Vagina (tissue), 2 donors: ENCODE results near the gene ARHGAP19. TPM values are rescaled to one million over a fixed set of nuclear protein-coding genes. Genes with fewer than 3 reads are reported as not detected.

ENCODE experiments used
- DNase-seq, 2 donors: peaks; one replicate each; pipeline ENCODE4 v3.0.0-alpha.2; 2017; ENCODE audit errors: extremely low spot score in 2 of 2
- H3K27ac ChIP-seq: fragments of 200-600 bp; sonication (generic); one replicate; pipeline ENCODE4 v1.5.1; 2019
- H3K27me3 ChIP-seq: fragments of 200-600 bp; sonication (generic); one replicate; pipeline ENCODE4 v1.5.1; 2019
- H3K36me3 ChIP-seq, 2 donors: fragments of 200-600 bp; sonication (generic); one replicate each; pipeline ENCODE4 v1.5.1; 2017 to 2019
- H3K4me1 ChIP-seq: fragments of 200-600 bp; sonication (generic); one replicate; pipeline ENCODE4 v1.5.1; 2019
- H3K4me3 ChIP-seq, 2 donors: fragments of 200-600 bp; sonication (generic); 1 replicate in 1 of 2; 2 replicates in 1 of 2; pipeline ENCODE4 v1.5.1; 2016 to 2019
- H3K9me3 ChIP-seq: fragments of 200-600 bp; sonication (generic); one replicate; pipeline ENCODE4 v1.5.1; 2019
- CTCF ChIP-seq, 3 experiments: fragments of 450-650 bp in 2 of 3; fragments of 200-600 bp in 1 of 3; sonication (generic) in 1 of 3; IDR thresholded peaks; one replicate each; pipeline ENCODE4 v1.5.1; 2017 to 2019; ENCODE audit warnings: antibody characterized with exemption in 3 of 3, mild to moderate bottlenecking in 2 of 3, moderate library complexity in 2 of 3
- POLR2A ChIP-seq, 2 donors: fragments of 450-650 bp; IDR thresholded peaks; one replicate each; pipeline ENCODE4 v1.6.1; 2017; ENCODE audit warnings: antibody characterized with exemption in 2 of 2, mild to moderate bottlenecking in 2 of 2, moderate library complexity in 2 of 2
- POLR2AphosphoS5 ChIP-seq, 2 donors: sonication (generic); formaldehyde crosslinking; IDR thresholded peaks; one replicate each; pipeline ENCODE4 v1.9.0; 2017; ENCODE audit warnings: antibody characterized with exemption in 2 of 2, mild to moderate bottlenecking in 2 of 2, low read depth in 1 of 2; ENCODE audit not compliant: insufficient read depth in 1 of 2
- intact Hi-C: fragments of 100-400 bp; cut with DNase I; formaldehyde crosslinking; loops from one replicate; pipeline ENCODE4 v1.15.1; 2023
- total RNA-seq: library from RNA; depleted of rRNA; stranded (reverse); fragments of >200 nt; gene quantifications from one replicate; pipeline ENCODE4 v1.2.3, GENCODE V29; 2016

ARHGAP19 gene
- total RNA-seq, 1 donor from 2014 or later: 3.9 TPM

- peak in 1 of 2 donors; percentile 89 for TF ChIP-seq POLR2AphosphoS5 (IDR thresholded peaks at IDR 0.05; ENCODE audit: insufficient read depth in 1 of 2, low read depth in 1 of 2)
- peak; percentile 50 to 55 (median 52) for TF ChIP-seq CTCF (IDR thresholded peaks at IDR 0.05)
- TF ChIP-seq POLR2A (IDR thresholded peaks at IDR 0.05): no peak
- intact Hi-C loops: loop anchor here (5.0 kb wide), 1 partner anchor 54 kb away; the partner anchor contains the start of gene FRAT2
- peak overlapping the region; percentile 46 for H3K27ac ChIP-seq
- no peaks in the 10 kb centered on the region for H3K27me3 ChIP-seq
- no peaks in the 10 kb centered on the region for H3K9me3 ChIP-seq
- peaks cover 23% of the 10 kb centered on the region for H3K4me1 ChIP-seq
- H3K36me3 ChIP-seq: no peaks in the 10 kb centered on the region
- H3K4me3 ChIP-seq: no peak overlapping the region
- no peak for DNase-seq
Observed at GRCh38 chr10:97278491-97278989, 13.9 kb downstream of the ARHGAP19 start.

GRCh38 chr10:97277551-97277950 lies 14.9 kb downstream of the ARHGAP19 start:
- Histone ChIP-seq H3K4me3 (no peak overlapping the region), H3K27me3 (no peaks in the 10 kb centered on the region), H3K36me3 (no peaks in the 10 kb centered on the region), H3K27ac (no peak overlapping the region), H3K9me3 (no peaks in the 10 kb centered on the region), H3K4me1 (peaks cover 23% of the 10 kb centered on the region)
- TF ChIP-seq POLR2AphosphoS5 (IDR thresholded peaks at IDR 0.05; ENCODE audit: insufficient read depth in 1 of 2, low read depth in 1 of 2) (no peak), POLR2A (IDR thresholded peaks at IDR 0.05) (no peak), CTCF (IDR thresholded peaks at IDR 0.05) (no peak)
- DNase-seq: no peak
- intact Hi-C loops: loop anchor here (5.0 kb wide), 1 partner anchor 55 kb away; the partner anchor contains the start of gene FRAT2

DNA sequence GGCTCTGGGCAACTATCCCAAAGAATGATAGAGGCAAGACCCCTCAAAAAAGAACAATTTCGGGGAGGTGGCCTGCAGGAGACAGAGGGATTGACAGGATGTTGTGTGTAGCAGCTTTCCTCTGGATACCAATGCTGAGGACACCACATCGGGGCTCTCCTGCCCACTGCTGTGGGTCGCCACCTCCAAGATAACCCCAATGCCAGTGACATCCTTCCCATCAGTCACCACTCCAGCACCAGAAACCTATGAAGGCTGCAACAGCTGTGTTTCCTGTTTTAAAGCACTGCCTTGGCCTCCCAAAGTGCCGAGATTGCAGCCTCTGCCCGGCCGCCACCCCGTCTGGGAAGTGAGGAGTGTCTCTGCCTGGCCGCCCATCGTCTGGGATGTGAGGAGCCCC lies 17.6 kb downstream of the ARHGAP19 start:
- Histone ChIP-seq H3K36me3 (no peaks in the 10 kb centered on the region), H3K4me3 (no peak overlapping the region), H3K9me3 (no peaks in the 10 kb centered on the region), H3K27ac (no peak overlapping the region), H3K4me1 (peaks cover 23% of the 10 kb centered on the region), H3K27me3 (no peaks in the 10 kb centered on the region)
- TF ChIP-seq CTCF (IDR thresholded peaks at IDR 0.05) (no peak), POLR2A (IDR thresholded peaks at IDR 0.05) (no peak), POLR2AphosphoS5 (IDR thresholded peaks at IDR 0.05; ENCODE audit: insufficient read depth in 1 of 2, low read depth in 1 of 2) (no peak)
- DNase-seq: no peak
- intact Hi-C loops: loop anchor here (5.0 kb wide), 1 partner anchor 57 kb away; the partner anchor contains the start of gene FRAT2

GRCh38 chr10:97273700-97274099 lies 18.7 kb downstream of the ARHGAP19 start:
- DNase-seq: no peak
- intact Hi-C loops: no loop called here
- no peak for TF ChIP-seq POLR2AphosphoS5 (IDR thresholded peaks at IDR 0.05; ENCODE audit: insufficient read depth in 1 of 2, low read depth in 1 of 2)
- no peak for TF ChIP-seq POLR2A (IDR thresholded peaks at IDR 0.05)
- no peak for TF ChIP-seq CTCF (IDR thresholded peaks at IDR 0.05)

DNA sequence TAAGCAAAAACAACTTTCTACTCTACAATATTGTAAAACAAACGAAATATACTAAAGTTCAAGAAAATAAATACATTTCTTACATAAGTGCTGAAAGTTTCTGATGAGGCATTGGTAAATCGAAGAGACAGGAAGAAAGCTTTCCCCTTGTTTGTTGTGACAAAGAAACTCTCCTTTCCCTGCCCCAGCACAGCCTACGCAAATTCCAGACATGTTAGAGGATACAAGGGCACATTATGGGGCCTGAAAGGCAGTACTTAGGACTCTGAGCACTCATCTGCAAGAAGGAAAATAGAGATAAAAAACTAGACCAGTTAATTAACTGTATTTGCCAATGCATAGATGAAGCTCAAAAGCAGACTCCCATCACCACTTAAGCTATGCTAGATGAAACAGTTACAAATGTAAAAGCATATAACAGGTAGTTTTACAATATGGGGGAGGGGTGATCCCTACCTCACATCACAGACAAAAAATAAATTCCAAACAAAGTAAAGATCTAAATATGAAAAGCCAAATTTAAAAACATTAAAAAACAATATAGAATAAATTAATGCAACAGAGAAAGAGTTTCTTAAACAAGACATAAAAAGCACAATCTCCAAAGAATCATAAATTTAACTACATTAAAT lies 21.8 kb downstream of the ARHGAP19 start:
- no peak for DNase-seq
- H3K4me3 ChIP-seq: no peak overlapping the region
- no peak for TF ChIP-seq CTCF (IDR thresholded peaks at IDR 0.05)
- no peak for TF ChIP-seq POLR2A (IDR thresholded peaks at IDR 0.05)
- no peak for TF ChIP-seq POLR2AphosphoS5 (IDR thresholded peaks at IDR 0.05; ENCODE audit: insufficient read depth in 1 of 2, low read depth in 1 of 2)
- no peak overlapping the region for H3K27ac ChIP-seq
- H3K36me3 ChIP-seq: no peaks in the 10 kb centered on the region
- no peaks in the 10 kb centered on the region for H3K4me1 ChIP-seq
- H3K27me3 ChIP-seq: no peaks in the 10 kb centered on the region
- intact Hi-C loops: no loop called here
- no peaks in the 10 kb centered on the region for H3K9me3 ChIP-seq

More at GRCh38 chr10:97273700-97274099, 18.7 kb downstream of the ARHGAP19 start:
- no peaks in the 10 kb centered on the region for H3K36me3 ChIP-seq
- no peak overlapping the region for H3K27ac ChIP-seq
- H3K4me1 ChIP-seq: peaks cover 12% of the 10 kb centered on the region
- H3K9me3 ChIP-seq: no peaks in the 10 kb centered on the region
- no peaks in the 10 kb centered on the region for H3K27me3 ChIP-seq
- H3K4me3 ChIP-seq: no peak overlapping the region
